Activated CD4-positive, CD25-positive, alpha-beta regulatory T cell treated with anti-CD3 and anti-CD28 coated beads, Interleukin-2, amount 50 U/mL, for 24 hours (primary cell): ENCODE measurements around the gene LDB2.
"Not testable (repeated sequence)": the region's sequence is repeated elsewhere in the genome, so short reads cannot be mapped to it uniquely, and the experiment has no call there.

Experiments used
- ATAC-seq, 2 donors: fragments of 150-1000 bp; cut with Tn5 transposase; one replicate each; pipeline ENCODE4 v1.10.0; 2021; ENCODE audit warnings: mild to moderate bottlenecking in 1 of 2, moderate library complexity in 1 of 2

LDB2 gene

DNA sequence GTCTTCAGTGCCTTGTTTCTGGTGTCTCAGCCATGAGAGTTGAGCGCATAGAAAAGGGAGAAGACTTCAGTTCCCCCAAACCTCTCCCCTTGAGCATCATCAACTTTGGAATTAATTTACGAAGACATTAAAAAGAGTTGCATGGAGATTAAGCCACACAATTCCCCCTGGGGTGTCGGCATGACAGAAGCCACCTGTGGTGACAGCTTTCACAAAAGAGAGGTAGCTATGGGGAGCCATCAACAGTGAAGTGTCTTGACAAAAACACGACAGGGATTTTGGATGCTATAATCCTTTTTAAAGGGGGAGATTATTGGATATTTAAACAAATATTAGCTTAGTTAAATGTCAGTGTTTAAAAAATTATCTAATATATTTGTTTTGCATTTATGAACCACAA is 307.6 kb downstream of the LDB2 start:
- ATAC-seq, result no peak

GRCh38 chr4:16588651-16589050 is 309.8 kb downstream of the LDB2 start:
- no peak for ATAC-seq

- no peak for ATAC-seq
These were observed 310.3 kb downstream of the LDB2 start for GRCh38 chr4:16588149-16588548.

DNA sequence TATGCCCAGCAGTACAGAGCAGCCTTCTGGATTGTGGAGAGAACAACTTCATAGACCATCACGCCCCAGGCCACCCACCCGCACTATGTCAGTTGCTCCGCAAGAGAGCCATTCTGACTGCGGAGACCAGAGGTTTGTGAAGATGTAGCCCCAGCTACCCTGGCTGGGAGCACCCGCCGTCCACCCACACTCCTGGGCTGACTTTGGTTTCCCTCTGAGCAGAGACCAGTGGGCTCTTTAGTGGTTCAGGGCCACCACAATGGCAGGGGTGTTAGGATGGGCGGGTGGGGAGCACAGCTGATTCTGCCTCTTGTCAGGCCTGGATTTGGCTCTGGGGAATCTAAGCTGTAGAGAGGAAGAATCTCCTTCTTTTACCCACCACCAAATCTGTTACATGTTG is 313.4 kb downstream of the LDB2 start:
- ATAC-seq, result no peak

DNA sequence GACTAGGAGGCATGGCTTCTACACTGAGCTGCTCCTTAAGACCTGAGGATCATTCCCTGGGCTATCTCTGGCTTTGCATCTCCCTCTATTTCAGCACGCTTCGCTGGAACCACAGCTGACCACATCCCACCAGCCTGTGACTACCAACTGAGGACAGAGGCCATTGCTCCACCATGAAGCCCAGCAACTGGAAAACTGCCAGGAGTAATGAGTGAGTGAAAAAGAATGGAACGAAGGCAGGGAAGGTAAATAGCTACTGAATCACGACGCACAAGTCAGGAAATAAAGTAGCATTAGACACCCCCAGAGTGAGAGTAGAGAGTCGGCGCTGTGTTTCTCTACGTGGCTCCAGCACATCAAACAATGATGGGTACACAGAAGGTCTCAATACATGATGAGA is 314.7 kb downstream of the LDB2 start:
- ATAC-seq, result no peak

DNA sequence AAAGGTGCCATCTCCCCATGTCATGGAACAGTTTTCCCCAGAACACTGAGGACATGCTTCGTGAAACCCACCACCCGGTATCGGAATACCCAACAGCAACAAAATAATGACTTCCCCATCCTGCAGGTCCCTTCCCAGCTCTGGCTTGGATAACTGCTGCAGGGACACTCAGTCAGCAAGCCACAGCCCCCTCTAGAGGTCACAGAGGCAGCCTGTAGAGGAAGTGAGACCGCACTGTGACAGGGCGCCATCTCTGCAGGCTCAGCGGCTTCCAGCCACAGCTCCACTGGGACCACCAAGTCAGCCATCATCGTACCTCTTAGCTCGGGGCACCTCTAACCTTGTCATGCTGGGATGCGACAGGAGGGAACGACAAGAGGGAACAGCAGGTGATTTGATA is 315.9 kb downstream of the LDB2 start:
- ATAC-seq, result no peak

DNA sequence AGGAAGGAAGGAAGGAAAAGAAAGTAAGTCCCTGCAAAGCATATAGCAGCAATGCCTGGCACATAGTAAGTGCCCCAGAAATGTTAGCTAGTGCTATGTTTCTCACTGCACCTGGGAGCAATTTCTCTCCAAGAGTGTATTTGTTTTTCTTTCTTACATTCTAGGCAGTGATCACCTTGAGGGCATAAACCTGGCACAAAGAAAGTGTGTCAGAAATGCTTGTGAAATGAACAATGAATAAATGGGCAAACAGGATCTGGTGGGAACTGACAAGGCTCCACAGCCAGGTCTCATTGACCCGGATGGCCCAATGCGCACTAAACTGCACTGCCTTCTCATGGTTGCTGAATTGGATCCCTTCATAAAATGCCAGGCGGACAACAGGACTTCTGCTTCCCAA is 316.4 kb downstream of the LDB2 start:
- no peak for ATAC-seq

GRCh38 chr4:16581117-16581516 is 317.3 kb downstream of the LDB2 start:
- no peak for ATAC-seq

- ATAC-seq, result no peak
These were observed 317.9 kb downstream of the LDB2 start for GRCh38 chr4:16580514-16580913.

- no peak for ATAC-seq
These were observed 318.6 kb downstream of the LDB2 start for GRCh38 chr4:16579866-16580265.

DNA sequence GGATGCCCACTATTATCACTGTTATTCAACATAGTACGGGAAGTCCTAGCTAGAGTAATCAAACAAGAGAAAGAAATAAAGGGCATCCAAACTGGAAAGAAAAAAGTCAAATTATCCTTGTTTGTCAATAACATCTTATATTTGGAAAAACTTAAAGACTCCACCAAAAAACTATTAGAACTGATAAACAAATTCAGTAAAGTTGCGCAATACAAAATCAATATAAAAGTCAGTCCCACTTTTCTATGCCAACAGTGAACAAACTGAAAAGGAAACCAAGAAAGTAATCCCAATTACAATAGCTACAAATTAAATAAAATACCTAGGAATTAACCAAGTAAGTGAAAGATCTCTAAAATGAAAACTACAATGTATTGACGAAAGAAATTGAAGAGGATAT is 321.3 kb downstream of the LDB2 start:
- no peak for ATAC-seq

DNA sequence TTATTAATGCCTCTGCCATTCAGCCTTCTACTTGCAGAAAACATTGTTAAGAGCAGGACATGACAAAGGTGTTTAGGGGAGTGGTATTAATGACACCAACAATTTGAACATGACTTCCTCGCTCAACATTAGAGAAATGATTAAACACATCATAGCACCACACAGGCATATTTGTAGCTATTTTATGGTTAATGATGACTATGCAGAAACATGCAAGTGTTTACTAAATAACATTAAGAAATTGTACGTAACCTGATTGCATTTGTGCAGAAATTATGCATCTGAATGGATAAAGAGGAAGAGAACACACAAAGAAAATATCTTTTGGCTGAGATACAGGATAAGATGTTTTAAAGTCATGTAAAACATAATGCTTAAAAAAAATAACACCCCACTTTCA is 323.5 kb downstream of the LDB2 start:
- ATAC-seq, result no peak

GRCh38 chr4:16573739-16574138 is 324.7 kb downstream of the LDB2 start:
- no peak for ATAC-seq

GRCh38 chr4:16573206-16573605 is 325.2 kb downstream of the LDB2 start:
- ATAC-seq, result no peak

- ATAC-seq, result no peak
These were observed 325.8 kb downstream of the LDB2 start for GRCh38 chr4:16572631-16573030.

- ATAC-seq, result no peak
These were observed 326.3 kb downstream of the LDB2 start for GRCh38 chr4:16572161-16572560.

GRCh38 chr4:16569790-16570189 is 328.7 kb downstream of the LDB2 start:
- ATAC-seq, result no peak

GRCh38 chr4:16557316-16557715 is 341.1 kb downstream of the LDB2 start:
- ATAC-seq, result not testable (repeated sequence)

DNA sequence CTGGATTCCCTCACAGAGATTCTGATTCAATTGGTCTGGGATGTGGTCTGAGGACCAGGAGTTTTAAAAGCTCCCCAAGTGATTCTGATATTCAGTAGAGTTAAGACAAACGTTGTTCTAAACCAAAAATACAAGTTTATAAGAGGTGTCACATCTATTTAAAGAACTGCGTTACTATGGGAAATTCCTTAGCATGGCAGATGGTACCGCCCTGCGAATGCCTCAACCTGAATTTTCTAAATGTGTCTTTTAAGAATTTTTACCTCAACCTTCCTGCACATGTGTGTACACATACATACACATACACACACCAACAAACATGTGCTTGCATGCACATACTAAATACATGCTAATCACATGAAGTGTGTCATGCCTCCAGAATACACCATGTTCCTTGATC is 343.3 kb downstream of the LDB2 start:
- no peak for ATAC-seq

GRCh38 chr4:16550531-16550930 is 347.9 kb downstream of the LDB2 start:
- ATAC-seq, result no peak

- no peak for ATAC-seq
These were observed 352.8 kb downstream of the LDB2 start for GRCh38 chr4:16545656-16546055.

GRCh38 chr4:16544869-16545268 is 353.6 kb downstream of the LDB2 start:
- no peak for ATAC-seq

DNA sequence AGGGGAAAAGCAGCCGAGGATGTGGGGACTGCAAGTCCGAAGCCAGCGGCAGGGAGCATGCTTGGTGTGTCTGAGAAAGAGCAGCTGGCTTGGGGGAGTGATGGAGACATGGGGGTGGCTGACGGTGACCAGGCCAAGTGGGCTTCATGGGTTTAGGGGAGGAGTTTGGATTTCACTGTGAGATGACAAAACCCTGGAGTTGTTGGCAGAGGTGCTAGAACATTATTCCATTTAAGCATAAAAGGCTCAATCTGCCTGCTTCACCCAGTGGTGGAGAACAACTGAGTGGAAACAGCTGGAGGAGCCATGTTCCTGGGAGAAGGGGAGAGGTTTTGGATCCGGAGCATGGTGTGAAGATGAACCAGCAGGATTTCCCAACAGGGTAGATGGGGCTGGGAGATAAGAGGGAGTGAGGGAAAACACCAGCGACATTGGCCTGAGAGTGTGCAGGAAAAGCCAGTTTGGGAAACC is 354.2 kb downstream of the LDB2 start:
- no peak for ATAC-seq

- no peak for ATAC-seq
These were observed 360.5 kb downstream of the LDB2 start for GRCh38 chr4:16537926-16538325.

DNA sequence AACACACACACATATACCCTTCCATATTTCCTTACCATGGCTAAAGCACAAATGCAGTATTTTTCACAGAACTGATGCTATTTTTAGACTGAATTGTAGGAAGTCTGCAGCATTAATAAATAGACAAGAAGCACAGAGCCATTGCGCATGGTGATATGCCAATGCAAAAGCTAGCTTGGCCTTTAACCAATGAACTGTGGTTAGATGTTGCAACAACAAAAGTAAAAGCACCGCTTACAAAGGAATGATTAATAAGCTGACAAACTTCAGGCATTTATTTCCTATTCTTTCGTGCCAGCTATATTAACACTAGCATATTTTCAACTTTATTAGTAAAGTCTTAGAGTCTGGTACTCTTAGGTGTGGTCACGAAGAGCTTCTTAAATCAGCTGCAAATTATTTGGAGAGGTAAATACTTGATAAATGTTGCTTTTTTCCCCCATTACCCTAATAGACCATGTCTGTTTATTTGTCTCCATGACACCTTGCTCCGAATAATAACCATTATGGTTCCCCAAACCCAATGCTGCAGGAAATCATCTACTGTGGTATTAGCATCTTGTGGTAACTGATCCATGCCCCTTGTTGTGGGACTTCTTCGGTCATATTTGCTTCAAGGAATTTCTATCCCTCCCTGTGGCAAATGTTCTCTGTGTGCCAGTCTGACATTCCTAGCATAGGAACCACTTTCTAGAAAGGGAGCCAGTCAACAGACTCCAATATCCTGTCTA is 366.0 kb downstream of the LDB2 start:
- no peak for ATAC-seq
